Activated CD4-positive, CD25-positive, alpha-beta regulatory T cell treated with anti-CD3 and anti-CD28 coated beads, Interleukin-2, amount 50 U/mL, for 16 hours (primary cell): ENCODE measurements around the gene OR2T35.
"Not testable (repeated sequence)": the region's sequence is repeated elsewhere in the genome, so short reads cannot be mapped to it uniquely, and the experiment has no call there.

ENCODE experiments used
- DNase-seq: peaks from one replicate; pipeline ENCODE4 v3.0.0-alpha.2; 2020; ENCODE audit warnings: low read depth, low spot score

Gene OR2T35

GRCh38 chr1:248645178-248645577, at the start of gene OR2T35:
OR2T35 (minus strand) TSS chr1:248645278; CDS start chr1:248639258, 6,020 bp downstream.
- DNase-seq = not testable (repeated sequence)

GRCh38 chr1:248691567-248692155, 46.6 kb upstream of the OR2T35 start:
- DNase-seq = no peak

GRCh38 chr1:248688527-248689298, 43.6 kb upstream of the OR2T35 start:
- no peak for DNase-seq

- DNase-seq = no peak
Measured at GRCh38 chr1:248686815-248687214, 41.7 kb upstream of the OR2T35 start.

GRCh38 chr1:248681651-248682050, 36.6 kb upstream of the OR2T35 start:
- no peak for DNase-seq

GRCh38 chr1:248670003-248670402, 24.9 kb upstream of the OR2T35 start:
- DNase-seq = no peak

- not testable (repeated sequence) for DNase-seq
Measured at GRCh38 chr1:248663453-248664328, 18.6 kb upstream of the OR2T35 start.

GRCh38 chr1:248656797-248657196, 11.7 kb upstream of the OR2T35 start:
- not testable (repeated sequence) for DNase-seq

GRCh38 chr1:248655354-248655753, 10.3 kb upstream of the OR2T35 start, which contains the start of gene OR2T27:
OR2T27 (minus strand) TSS chr1:248655528; CDS start chr1:248650884, 4,644 bp downstream.
- DNase-seq = not testable (repeated sequence)

GRCh38 chr1:248648770-248649536, 3.9 kb upstream of the OR2T35 start:
- DNase-seq = not testable (repeated sequence)

- not testable (repeated sequence) for DNase-seq
Measured at GRCh38 chr1:248642971-248643651, 2.0 kb downstream of the OR2T35 start.

GRCh38 chr1:248641583-248641982, 3.5 kb downstream of the OR2T35 start:
- not testable (repeated sequence) for DNase-seq

GRCh38 chr1:248640906-248641305, 4.2 kb downstream of the OR2T35 start:
- not testable (repeated sequence) for DNase-seq

GRCh38 chr1:248639652-248640051, 5.4 kb downstream of the OR2T35 start:
- not testable (repeated sequence) for DNase-seq

- not testable (repeated sequence) for DNase-seq
Measured at GRCh38 chr1:248636612-248637011, 8.5 kb downstream of the OR2T35 start.

- DNase-seq = not testable (repeated sequence)
Measured at GRCh38 chr1:248634991-248635390, 10.1 kb downstream of the OR2T35 start, which contains the start of gene OR2T11. OR2T11 (minus strand) TSS chr1:248635091; CDS start chr1:248627128, 7,963 bp downstream.

- DNase-seq = no peak
Measured at GRCh38 chr1:248631354-248632008, 13.6 kb downstream of the OR2T35 start.

- no peak for DNase-seq
Measured at GRCh38 chr1:248630551-248630950, 14.5 kb downstream of the OR2T35 start.

GRCh38 chr1:248627971-248628844, 16.9 kb downstream of the OR2T35 start:
- DNase-seq = no peak
